Measurements from ENCODE around the gene MRC2.
"Not testable (repeated sequence)": the region's sequence is repeated elsewhere in the genome, so short reads cannot be mapped to it uniquely, and the experiment has no call there.

MRC2 gene

DNA sequence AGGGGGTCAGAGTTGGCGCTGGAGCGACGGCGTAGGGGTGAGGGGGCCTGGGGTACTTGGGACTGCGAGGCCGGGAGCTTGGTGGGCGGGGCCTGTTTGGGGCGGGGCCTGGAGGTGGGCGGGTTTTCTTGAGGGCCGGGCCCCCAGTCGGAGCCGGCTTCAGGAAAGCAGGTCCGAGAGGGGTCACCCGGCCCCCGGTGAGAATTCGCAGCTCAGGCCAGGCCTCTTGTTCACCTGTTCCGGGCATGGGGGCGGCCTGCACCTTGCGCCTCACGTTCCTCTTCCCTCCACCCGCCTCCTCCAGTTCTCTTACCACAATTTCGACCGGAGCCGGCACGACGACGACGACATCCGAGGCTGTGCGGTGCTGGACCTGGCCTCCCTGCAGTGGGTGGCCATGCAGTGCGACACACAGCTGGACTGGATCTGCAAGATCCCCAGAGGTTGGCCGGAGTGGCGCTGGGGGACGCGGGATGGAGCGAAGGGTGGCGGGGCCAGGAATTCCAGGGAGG, 52.5 kb downstream of the MRC2 start:
- no peak for DNase-seq (ENCODE audit: low spot score)

DNA sequence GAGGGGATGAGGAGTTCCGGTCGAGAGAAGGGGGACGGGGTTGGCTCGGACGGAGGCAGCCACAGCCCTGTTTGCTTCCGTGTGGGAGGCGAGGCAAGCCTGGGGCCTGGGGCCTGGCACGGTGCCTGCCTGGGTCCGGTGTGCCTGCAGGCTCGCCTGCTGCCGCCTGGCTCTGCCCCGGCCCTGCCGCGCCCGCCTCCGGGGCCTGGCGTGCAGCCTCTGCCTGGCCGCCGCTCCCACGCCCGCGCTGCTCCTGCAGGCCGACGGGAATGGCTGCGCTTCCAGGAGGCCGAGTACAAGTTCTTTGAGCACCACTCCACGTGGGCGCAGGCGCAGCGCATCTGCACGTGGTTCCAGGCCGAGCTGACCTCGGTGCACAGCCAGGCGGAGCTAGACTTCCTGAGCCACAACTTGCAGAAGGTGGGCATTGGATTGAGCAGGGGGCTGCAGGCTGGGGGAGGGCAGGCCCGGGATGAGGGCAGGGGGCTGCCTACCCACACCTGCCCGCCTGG, 53.1 kb downstream of the MRC2 start:
- DNase-seq (ENCODE audit: low spot score): peak; percentile 65

DNA sequence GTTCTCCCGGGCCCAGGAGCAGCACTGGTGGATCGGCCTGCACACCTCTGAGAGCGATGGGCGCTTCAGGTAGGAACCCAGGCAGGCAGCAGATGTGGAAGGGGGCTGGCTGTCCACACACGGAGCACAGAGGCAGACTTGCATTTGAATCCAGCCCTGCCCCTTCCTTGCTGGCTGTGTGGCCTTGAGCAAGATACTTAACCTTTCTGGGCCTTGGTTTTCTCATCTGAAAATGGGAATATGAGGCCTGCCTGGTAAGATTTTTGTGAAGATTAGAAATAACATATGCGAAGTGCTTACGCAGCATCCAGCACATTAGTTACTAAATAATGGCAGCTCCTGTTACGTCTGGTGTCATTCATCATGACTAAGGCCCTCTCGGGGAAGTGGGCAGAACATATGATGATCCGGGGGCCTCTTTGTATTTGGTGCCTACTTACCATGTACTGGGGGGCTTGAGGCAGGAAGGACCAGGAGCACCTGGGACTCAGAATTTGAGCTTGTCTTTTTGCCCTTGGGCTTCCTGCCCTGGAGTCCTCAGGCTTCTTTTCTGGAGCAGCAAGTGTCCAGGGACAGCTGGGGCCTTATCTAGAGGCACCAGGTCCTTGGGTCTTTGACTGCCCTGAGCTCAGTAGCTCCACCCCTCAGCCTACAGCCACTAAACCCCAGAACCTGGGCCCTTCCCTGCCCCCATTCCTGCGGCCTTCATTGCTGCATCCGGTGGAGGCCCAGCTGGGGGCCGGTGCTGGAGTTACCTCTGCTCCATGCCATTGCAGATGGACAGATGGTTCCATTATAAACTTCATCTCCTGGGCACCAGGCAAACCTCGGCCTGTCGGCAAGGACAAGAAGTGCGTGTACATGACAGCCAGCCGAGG, 53.8 kb downstream of the MRC2 start:
- DNase-seq (ENCODE audit: low spot score): no peak

DNA sequence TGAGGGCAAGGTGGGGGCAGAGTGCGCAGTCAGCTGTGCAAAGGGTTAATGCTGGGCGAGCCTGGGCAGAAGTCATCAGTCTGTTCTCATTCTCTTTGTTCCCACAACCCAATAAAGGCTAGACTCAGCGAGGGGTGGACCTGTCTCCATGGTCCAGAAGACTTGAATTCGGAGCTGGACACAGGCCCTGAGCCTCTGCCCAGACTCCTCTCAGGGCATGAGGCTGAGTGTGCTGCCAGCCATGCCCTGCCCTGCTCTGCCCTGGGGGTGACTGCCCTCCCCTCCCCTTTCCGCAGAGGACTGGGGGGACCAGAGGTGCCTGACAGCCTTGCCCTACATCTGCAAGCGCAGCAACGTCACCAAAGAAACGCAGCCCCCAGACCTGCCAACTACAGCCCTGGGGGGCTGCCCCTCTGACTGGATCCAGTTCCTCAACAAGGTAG, 54.5 kb downstream of the MRC2 start:
- peak; percentile 71 for DNase-seq (ENCODE audit: low spot score)

DNA sequence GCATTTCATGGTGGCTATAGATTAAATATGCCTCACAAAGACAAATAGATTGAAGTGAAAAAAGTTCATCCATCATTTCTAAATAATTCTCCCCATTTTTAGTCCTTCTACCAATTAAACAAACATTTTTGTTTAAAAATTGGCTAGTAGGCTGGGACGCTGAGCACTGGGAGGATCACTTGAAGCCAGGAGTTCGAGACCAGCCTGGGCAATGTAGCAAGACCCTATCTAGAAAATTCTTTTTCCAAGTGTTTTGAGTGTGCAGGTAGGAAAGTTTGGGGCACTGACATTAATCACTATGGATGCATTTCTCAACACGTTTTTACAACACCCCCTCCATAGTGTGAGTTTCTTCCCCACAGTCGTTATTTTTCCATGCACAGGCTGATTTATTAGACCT, 56.7 kb downstream of the MRC2 start:
- DNase-seq (ENCODE audit: low spot score): no peak

DNA sequence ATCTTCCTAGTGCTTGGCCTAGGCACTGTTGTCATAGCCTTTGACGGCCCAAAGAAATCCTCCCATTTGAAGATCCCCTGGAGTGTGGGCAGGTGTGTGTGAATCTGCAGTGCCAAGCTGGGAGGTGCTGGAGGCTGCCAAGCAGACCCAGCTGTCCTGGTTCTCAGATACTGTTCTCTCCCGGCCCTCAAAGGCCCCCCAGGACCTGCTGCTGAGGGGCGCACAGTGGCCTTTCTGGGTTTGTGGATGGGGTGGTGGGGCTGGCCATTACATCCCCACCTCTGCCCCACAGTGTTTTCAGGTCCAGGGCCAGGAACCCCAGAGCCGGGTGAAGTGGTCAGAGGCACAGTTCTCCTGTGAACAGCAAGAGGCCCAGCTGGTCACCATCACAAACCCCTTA, 60.5 kb downstream of the MRC2 start:
- DNase-seq (ENCODE audit: low spot score): no peak

DNA sequence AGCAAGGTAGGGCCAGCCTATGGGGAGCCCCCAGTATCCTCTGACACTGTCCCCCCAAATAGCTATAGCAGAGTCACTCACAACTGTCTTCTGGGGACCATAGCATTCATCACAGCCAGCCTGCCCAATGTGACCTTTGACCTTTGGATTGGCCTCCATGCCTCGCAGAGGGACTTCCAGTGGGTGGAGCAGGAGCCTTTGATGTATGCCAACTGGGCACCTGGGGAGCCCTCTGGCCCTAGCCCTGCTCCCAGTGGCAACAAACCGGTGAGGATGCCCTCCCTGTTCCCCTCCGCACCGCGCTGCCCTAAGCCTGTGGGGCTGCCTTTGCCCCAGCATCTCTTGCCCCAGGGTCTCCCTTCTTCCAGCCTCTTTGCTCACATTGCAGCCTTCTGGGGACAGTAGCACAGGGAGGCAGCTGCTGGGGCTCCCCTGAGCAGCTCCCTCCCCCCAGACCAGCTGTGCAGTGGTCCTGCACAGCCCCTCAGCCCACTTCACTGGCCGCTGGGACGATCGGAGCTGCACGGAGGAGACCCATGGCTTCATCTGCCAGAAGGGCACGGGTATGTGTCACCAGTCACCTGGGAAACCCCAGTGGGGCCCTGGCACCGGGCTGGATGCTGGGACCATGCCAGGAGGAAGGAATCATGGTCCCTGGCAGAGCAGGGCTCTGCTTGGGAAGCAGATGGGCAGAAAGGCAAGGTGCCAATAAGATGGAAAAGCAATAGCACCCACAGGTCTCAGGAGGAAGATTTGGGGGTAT, 61.1 kb downstream of the MRC2 start:
- DNase-seq (ENCODE audit: low spot score): no peak

DNA sequence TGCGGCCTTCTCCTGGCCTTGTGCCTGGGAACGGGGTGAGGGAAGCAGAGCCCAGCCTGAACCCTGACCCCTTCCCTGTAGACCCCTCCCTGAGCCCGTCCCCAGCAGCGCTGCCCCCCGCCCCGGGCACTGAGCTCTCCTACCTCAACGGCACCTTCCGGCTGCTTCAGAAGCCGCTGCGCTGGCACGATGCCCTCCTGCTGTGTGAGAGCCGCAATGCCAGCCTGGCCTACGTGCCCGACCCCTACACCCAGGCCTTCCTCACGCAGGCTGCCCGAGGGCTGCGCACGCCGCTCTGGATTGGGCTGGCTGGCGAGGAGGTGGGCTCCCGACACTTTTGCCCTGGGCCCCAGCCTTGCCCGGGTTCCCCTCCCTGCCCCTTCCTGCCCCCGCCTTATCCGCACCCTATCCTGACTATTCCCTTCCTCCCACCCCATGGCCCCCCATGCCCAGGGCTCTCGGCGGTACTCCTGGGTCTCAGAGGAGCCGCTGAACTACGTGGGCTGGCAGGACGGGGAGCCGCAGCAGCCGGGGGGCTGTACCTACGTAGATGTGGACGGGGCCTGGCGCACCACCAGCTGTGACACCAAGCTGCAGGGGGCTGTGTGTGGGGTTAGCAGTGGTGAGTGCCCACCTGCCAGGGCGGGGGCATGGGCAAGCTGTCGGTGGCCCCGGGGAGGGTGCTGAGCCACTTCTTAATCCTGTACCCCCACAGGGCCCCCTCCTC, 62.1 kb downstream of the MRC2 start:
- DNase-seq (ENCODE audit: low spot score): no peak

DNA sequence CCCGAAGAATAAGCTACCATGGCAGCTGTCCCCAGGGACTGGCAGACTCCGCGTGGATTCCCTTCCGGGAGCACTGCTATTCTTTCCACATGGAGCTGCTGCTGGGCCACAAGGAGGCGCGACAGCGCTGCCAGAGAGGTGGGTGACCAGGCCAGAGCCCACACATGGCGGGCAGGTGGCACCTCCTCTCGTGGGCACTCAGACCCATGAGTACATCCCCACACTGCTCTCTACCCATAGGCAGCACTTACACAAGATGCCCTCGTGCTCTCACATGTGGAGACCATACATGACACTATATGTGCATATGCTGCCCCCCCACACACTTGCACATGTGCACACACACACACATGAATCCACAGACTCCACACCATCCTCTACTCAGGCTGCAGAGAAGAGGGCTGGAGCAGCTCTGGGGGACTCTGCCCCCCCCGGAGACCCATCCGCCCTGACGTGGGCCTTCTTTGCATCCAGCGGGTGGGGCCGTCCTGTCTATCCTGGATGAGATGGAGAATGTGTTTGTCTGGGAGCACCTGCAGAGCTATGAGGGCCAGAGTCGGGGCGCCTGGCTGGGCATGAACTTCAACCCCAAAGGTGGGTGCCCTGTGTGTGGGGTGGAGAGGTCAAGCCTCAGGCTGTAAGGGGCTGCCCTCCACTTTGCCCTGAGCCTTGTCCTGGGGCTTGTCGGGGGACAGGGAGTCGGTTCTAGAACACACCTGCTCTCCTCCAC, 62.9 kb downstream of the MRC2 start:
- no peak for DNase-seq (ENCODE audit: low spot score)

DNA sequence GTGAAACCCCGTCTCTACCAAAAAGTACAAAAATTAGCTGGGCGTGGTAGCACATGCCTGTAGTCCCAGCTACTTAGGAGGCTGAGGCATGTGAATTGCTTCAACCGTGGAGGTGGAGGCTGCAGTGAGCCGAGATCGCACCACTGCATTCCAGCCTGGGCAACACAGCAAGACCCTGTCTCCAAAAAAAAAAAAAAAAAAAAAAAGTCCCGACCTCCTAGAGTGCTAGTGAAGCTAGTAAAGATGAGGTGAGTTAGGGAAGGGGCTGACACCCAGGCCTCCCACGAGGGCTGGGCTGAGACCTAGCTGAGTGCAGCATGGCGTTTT, 64.1 kb downstream of the MRC2 start:
- not testable (repeated sequence) for DNase-seq (ENCODE audit: low spot score)

DNA sequence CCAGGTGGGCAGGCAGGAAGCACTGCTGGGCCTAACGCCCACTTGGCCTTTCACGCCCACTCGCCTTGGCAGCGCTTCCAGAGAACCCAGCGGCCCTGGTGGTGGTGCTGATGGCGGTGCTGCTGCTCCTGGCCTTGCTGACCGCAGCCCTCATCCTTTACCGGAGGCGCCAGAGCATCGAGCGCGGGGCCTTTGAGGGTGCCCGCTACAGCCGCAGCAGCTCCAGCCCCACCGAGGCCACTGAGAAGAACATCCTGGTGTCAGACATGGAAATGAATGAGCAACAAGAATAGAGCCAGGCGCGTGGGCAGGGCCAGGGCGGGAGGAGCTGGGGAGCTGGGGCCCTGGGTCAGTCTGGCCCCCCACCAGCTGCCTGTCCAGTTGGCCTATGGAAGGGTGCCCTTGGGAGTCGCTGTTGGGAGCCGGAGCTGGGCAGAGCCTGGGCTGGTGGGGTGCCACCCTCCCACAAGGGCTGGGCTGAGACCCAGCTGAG, 64.7 kb downstream of the MRC2 start:
- DNase-seq (ENCODE audit: low spot score): no peak

DNA sequence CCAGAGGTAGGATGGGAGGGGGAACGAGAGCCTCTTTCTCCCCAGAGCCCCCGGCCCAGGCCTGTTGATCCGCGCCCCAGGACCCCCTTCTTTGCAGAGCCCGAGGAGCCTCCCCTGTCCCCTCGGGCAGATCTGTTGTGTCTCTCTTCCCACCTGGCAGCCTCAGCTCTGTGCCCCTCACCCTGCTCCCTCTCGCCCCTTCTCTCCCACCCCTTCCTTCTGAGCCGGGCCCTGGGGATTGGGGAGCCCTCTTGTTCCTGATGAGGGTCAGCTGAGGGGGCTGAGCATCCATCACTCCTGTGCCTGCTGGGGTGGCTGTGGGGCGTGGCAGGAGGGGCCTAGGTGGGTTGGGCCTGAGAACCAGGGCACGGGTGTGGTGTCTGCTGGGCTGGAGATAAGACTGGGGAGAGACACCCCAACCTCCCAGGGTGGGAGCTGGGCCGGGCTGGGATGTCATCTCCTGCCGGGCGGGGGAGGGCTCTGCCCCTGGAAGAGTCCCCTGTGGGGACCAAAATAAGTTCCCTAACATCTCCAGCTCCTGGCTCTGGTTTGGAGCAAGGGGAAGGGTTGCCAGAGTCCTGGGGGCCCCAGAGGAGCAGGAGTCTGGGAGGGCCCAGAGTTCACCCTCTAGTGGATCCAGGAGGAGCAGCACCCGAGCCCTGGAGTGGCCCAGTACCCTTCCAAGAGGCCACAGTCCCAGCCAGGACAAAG, 65.4 kb downstream of the MRC2 start:
- DNase-seq (ENCODE audit: low spot score): no peak

DNA sequence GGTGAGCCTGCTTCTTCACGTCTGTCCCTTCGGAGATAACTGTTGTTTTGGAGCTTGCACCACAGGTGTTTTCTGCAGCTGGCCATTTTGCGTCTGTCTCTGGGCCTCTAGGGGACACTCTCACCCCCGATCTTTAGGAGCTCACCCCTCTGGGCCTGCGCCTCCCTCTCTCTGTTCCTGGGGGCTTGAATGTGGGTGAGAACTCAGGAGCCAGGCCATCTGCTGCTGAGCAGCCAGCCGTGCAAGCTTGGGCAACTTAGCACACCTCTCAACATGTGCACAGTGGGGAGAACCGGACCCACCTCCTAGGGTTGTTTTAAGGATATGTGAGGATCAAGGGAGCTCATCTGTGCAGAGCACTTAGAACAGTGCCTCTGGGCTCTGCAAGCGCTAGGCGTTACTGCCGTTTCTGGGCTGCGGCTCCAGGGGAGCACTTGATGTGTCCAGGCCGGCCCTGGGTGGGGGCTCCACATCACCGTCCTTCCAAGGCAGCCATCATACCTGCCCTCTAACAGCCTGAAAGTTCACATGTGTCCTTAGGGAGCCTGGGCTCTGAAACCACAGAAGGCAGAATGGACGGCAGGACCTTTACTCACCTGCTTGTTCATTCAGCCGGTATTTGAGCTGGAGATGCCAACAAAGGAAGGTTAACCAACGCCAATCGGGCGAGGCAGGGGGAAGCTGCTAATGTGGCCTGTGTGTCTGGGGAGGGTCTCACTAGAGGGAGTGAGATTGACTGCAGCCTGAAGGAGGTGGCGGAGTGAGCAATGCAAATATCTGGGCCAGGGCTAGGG, 66.3 kb downstream of the MRC2 start:
- DNase-seq (ENCODE audit: low spot score): no peak

DNA sequence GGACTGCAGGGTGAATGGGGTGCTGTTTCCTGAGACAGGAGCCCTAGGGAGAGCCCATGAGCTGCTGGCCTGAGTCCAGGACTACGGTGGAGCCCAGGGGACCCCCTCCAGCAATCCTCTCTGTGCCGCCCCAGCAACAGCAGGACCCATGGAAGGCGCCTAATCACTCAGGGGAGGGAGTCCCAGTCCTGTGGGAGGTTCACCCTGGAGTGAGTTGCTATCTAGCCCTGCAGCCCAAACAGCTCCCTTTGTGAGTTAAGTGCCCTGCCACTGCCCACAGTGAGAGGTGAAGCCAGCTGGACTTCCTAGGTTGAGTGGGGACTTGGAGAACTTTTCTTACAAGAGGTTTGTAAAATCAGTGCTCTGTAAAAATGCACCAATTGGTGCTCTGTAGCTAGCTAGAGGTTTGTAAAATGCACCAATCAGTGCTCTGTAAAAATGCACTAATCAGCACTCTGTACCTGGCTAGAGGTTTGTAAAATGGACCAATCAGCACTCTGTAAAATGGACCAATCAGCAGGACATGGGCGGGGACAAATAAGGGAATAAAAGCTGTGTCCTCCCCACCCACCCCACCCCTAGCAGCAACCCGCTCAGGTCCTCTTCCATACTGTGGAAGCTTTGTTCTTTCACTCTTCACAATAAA, 67.7 kb downstream of the MRC2 start:
- not testable (repeated sequence) for DNase-seq (ENCODE audit: low spot score)

DNA sequence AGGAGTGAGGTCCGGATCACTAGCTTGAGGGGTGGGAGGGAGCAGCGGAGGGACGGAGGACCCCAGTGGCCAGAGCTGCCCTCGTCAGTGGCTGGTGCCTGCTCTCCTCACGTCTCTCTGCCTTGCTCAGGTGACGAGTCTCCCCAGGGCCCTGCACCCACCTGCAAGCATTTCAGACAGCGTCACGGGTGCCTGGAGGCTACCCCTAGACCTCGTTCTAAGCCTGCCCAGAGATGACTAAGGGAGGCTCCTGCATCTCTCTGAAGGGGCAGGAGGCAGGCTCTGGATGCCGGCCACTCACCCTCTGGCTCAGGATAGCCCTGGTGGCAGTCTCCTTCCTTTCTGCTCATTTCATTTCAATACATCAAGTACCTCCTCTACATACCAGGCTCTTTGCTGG, 68.8 kb downstream of the MRC2 start:
- no peak for DNase-seq (ENCODE audit: low spot score)

DNA sequence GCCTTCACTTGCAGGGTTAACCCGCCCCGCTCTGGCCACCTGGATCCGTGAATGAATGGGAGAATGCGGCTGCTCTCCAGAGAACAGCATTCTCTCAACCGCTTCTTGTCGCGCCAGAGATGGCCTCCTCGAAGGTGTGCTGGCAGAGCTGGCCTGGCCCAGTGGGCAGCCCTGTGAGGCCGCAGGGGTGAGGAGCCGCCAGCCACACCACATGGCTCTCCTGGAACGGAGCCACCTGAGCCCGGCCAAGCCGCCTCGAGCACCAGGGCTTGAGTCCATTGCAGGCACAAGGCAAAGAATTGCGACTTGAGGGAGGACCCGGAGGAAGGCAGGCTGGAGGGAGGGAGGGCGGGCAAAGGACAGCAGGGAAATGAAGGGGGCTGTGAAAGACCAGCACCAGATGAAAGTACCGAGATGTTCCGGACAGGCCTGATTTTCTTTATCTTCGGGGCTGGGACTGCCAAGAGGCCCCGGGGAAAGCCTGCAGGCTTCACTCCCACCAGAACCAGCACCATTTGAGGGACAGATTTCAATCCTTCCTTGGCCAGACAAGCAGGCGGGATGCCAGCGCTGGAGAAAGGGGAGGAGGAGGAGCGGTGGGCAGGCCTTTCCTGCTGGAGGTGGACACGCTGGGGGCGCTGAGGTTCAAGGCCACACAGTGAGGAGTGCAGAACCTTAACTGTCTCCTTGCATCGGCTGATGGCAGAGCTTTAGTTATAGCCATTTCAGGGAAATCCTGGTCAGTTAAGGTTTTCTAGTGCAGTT, 69.4 kb downstream of the MRC2 start:
- peak; percentile 45 for DNase-seq (ENCODE audit: low spot score)

DNA sequence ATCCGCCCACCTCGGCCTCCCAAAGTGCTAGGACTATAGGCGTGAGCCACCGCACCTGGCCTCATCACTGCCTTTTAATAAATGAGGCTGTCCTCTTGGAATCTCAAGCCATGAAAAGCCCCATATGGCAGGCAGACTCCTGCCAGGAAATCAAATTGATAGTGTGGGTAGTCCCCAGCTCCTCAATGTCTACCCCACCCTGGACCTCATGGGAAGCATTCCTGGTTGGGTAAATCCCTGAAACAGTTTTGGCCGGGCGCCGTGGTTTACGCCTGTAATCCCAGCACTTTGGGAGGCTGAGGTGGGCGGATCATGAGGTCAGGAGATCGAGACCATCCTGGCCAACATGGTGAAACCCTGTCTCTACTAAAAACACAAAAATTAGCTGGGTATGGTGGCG, 71.0 kb downstream of the MRC2 start:
- DNase-seq (ENCODE audit: low spot score): not testable (repeated sequence)

DNA sequence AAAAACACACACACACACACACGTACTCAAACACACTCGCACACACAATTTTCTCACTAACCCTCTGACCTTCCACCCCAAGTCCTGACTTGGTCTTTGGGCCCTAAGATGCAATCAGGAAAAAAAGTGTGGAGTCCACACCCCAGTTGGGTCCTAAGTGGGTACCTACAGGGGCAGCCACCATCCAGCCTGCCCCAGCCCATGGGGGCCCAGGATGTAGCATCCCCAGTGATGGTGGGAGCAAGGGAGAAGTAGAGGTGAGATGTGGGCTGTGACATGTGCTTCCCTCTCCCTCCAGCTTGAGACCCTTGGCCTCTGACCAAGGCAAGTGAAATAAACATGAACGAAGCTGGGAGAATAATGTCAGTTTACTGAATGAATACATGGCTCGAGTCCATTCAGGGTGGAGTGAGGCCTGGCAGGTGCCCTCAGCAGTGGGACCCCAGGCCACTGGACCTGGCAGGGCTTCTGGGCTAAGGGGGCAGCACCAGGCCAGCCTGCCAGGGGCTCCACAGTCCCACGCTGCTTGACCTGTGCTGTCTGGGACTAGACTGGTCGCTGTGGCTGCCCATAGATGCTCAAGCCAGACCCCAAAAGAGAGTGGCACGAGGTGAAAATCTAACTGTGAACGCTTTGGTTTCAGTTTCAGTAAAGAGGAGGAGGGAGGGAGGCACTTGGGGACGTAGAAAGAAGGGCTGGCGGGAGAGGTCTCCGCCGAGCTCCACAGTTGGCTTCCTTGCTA, 73.7 kb downstream of the MRC2 start:
- no peak for DNase-seq (ENCODE audit: low spot score)

All from Ammon's horn (tissue), 1 donor.